ENCODE data around the gene LRP6. TPM values are rescaled to one million over a fixed set of nuclear protein-coding genes. Genes with fewer than 3 reads are reported as not detected.
"Not testable (repeated sequence)": the region's sequence is repeated elsewhere in the genome, so short reads cannot be mapped to it uniquely, and the experiment has no call there.

Gene LRP6
- total and polyA plus RNA-seq, 2 of the 8 experiments (the other 6 are each of a cell fraction or from before 2014, with no cell fraction given), result 53.6 to 73.2 TPM

GRCh38 chr12:12256291-12256757 is 10.5 kb downstream of the LRP6 start:
- POLR2A ChIA-PET (ENCODE audit: partially characterized antibody), result interaction anchor here (0.6 to 4.0 kb wide), 4 partner anchors 9 to 236 kb away, joined by 3 to 31 read pairs (median 4); partner anchors contain the start of gene LRP6
- H3K56ac ChIP-seq (replicated peaks; ENCODE audit: insufficient read length, low read depth, low read length); H3K4me3 ChIP-seq (ENCODE audit: extremely low read depth in 1 of 4, insufficient read depth in 2 of 4, low read depth in 3 of 4, low read length in 4 of 4); H3K27ac ChIP-seq (ENCODE audit: low read depth, low read length); H2BK20ac ChIP-seq (ENCODE audit: low read length); CTCF ChIA-PET (ENCODE audit: partially characterized antibody); H3K23me2 ChIP-seq (ENCODE audit: low read depth, low read length); H3K4ac ChIP-seq (replicated peaks; ENCODE audit: insufficient read length, low read depth, low read length); H4K20me1 ChIP-seq (replicated peaks in 1 of 2; ENCODE audit: control insufficient read depth in 1 of 2, insufficient read depth in 2 of 2, low read length in 2 of 2); H3K9ac ChIP-seq (replicated peaks in 1 of 4; ENCODE audit: extremely low read depth in 1 of 4, low read depth in 3 of 4, low read length in 3 of 4); H3K9me3 ChIP-seq (ENCODE audit: insufficient read depth in 2 of 2, low read depth in 1 of 2, low read length in 1 of 2); H3K14ac ChIP-seq (ENCODE audit: insufficient read length); H3K4me2 ChIP-seq (ENCODE audit: insufficient read depth in 1 of 2, low read depth in 2 of 2, low read length in 2 of 2); H4K8ac ChIP-seq (ENCODE audit: extremely low read depth, insufficient read depth, low read length); H3K79me1 ChIP-seq (ENCODE audit: low read depth, low read length); H4K91ac ChIP-seq (replicated peaks; ENCODE audit: insufficient read length, low read length); H4K5ac ChIP-seq (ENCODE audit: insufficient read length, low read depth, low read length); H3K27me3 ChIP-seq (replicated peaks in 1 of 4; ENCODE audit: control insufficient read depth in 3 of 4, extremely low read depth in 1 of 4, insufficient read depth in 3 of 4, low read length in 3 of 4); H2BK12ac ChIP-seq (ENCODE audit: low read depth, low read length); H2AK5ac ChIP-seq (ENCODE audit: low read depth, low read length); FAIRE-seq; H2BK15ac ChIP-seq (ENCODE audit: low read length); H3K18ac ChIP-seq (ENCODE audit: extremely low read depth, low read length); H3K4me1 ChIP-seq (replicated peaks in 1 of 4; ENCODE audit: control insufficient read depth in 3 of 4, insufficient read depth in 4 of 4, low read length in 3 of 4); H2BK5ac ChIP-seq (ENCODE audit: low read depth, low read length); H3K23ac ChIP-seq (ENCODE audit: insufficient read length); H2AFZ ChIP-seq (ENCODE audit: low read length); H2BK120ac ChIP-seq (replicated peaks; ENCODE audit: low read depth, low read length); DNase-seq (ENCODE audit: low read depth in 1 of 2, low spot score in 2 of 2); H3K36me3 ChIP-seq (ENCODE audit: control insufficient read depth in 2 of 4, insufficient read depth in 4 of 4, low read length in 3 of 4): not testable (repeated sequence)
- WGBS, 2 experiments (ENCODE audit: extremely low coverage in 1 of 2, insufficient coverage in 1 of 2, insufficient read length in 1 of 2, insufficient replicate concordance in 2 of 2, low coverage in 1 of 2, low lambda C conversion rate in 2 of 2, missing lambda C conversion rate in 1 of 2), result 89% methylated on average over 6 of the region's 6 CpGs; no CpG with 5 or more reads in 1 of the 2 experiments
- H3K79me2 ChIP-seq (ENCODE audit: control insufficient read depth in 1 of 2, insufficient read depth in 2 of 2, low read length in 2 of 2), result peaks cover 10 to 97% of the 10 kb centered on the region in 2 experiments; a peak in 3 of 4 replicates

All from H1 (cell line).